ENCODE measurements around the gene TNK2. TPM values are rescaled to one million over a fixed set of nuclear protein-coding genes. Genes with fewer than 3 reads are reported as not detected.

TNK2 gene
- total and polyA plus RNA-seq, 2 of the 13 experiments (the other 11 are each of a cell fraction or from before 2014, with no cell fraction given): 4.6 to 5.8 TPM

DNA sequence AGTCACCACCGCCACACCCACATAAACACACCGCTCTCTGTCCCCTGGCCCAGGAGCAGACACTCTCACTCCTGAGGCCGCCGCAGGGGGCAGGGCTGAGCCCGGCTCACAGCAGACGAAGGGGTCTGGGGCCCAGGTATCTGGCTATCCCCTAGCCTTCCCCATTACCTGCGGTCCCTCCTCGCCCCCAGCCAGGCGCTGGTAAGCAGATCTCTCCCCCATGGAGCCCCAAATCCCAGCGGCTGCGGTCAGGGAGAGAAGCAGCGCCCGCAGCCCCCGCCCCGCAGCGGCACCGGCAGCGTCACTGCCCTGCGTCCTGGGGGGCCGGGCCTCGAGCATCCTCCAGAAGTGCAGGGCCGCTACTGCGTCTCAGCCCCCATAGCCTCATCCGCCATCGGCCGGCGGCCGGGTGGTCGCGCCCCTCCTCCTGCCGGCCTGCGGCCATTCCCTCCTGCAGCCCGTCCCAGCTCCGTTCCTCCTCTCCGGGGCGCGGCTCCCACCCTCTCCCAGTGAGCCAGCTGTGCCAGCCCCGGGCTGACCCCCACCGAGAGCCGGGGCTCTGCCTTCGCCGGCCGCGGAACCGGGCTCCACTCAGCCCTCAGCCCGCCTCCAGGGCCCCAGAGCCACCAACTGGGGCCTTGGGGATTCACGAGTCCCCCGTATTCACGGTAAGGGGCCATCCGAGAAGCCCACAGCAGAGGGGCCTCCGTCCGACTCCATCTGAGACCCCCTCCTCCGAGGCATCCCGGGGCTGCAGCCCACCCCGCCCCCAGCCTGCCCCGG is 13.1 kb downstream of the TNK2 start (continued):
- TF ChIP-seq, protein P1, sequence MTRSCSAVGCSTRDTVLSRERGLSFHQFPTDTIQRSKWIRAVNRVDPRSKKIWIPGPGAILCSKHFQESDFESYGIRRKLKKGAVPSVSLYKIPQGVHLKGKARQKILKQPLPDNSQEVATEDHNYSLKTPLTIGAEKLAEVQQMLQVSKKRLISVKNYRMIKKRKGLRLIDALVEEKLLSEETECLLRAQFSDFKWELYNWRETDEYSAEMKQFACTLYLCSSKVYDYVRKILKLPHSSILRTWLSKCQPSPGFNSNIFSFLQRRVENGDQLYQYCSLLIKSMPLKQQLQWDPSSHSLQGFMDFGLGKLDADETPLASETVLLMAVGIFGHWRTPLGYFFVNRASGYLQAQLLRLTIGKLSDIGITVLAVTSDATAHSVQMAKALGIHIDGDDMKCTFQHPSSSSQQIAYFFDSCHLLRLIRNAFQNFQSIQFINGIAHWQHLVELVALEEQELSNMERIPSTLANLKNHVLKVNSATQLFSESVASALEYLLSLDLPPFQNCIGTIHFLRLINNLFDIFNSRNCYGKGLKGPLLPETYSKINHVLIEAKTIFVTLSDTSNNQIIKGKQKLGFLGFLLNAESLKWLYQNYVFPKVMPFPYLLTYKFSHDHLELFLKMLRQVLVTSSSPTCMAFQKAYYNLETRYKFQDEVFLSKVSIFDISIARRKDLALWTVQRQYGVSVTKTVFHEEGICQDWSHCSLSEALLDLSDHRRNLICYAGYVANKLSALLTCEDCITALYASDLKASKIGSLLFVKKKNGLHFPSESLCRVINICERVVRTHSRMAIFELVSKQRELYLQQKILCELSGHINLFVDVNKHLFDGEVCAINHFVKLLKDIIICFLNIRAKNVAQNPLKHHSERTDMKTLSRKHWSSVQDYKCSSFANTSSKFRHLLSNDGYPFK (CRISPR knock-in tag; IDR thresholded peaks at IDR 0.05; ENCODE audit: borderline replicate concordance): 0 out of 2 replicates have a peak, but pooled peaks have one; percentile 21
- no peak for TF ChIP-seq ZNF547 (CRISPR knock-in tag; IDR thresholded peaks at IDR 0.05)
- 0 out of 2 replicates have a peak, but pooled peaks have one; percentile 12 for TF ChIP-seq TBX2 (CRISPR knock-in tag; IDR thresholded peaks at IDR 0.05; ENCODE audit: borderline replicate concordance)
- TF ChIP-seq FOSL1 (CRISPR knock-in tag; IDR thresholded peaks at IDR 0.05; ENCODE audit: borderline replicate concordance): no peak
- TF ChIP-seq MYC (CRISPR knock-in tag; IDR thresholded peaks at IDR 0.05; ENCODE audit: borderline replicate concordance): no peak
- 0 out of 2 replicates have a peak, but pooled peaks have one; percentile 43 for TF ChIP-seq ZBTB7B (CRISPR knock-in tag; IDR thresholded peaks at IDR 0.05)
- TF ChIP-seq ZFX (CRISPR knock-in tag; IDR thresholded peaks at IDR 0.05; ENCODE audit: low read depth): peak; percentile 8; the same call in 1 of the 2 replicates
- TF ChIP-seq ZNF670 (CRISPR knock-in tag; IDR thresholded peaks at IDR 0.05; ENCODE audit: borderline replicate concordance): no peak
- no peak for TF ChIP-seq ETV5 (CRISPR knock-in tag; IDR thresholded peaks at IDR 0.05; ENCODE audit: borderline replicate concordance)
- TF ChIP-seq GZF1 (CRISPR knock-in tag; IDR thresholded peaks at IDR 0.05): 0 out of 2 replicates have a peak, but pooled peaks have one; percentile 17
- no peak for TF ChIP-seq FOXK2 (IDR thresholded peaks at IDR 0.05)
- TF ChIP-seq, protein P2, sequence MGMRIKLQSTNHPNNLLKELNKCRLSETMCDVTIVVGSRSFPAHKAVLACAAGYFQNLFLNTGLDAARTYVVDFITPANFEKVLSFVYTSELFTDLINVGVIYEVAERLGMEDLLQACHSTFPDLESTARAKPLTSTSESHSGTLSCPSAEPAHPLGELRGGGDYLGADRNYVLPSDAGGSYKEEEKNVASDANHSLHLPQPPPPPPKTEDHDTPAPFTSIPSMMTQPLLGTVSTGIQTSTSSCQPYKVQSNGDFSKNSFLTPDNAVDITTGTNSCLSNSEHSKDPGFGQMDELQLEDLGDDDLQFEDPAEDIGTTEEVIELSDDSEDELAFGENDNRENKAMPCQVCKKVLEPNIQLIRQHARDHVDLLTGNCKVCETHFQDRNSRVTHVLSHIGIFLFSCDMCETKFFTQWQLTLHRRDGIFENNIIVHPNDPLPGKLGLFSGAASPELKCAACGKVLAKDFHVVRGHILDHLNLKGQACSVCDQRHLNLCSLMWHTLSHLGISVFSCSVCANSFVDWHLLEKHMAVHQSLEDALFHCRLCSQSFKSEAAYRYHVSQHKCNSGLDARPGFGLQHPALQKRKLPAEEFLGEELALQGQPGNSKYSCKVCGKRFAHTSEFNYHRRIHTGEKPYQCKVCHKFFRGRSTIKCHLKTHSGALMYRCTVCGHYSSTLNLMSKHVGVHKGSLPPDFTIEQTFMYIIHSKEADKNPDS (CRISPR knock-in tag; IDR thresholded peaks at IDR 0.05): no peak
- peak; percentile 34; the same call in 1 of the 2 replicates for TF ChIP-seq GABPB1 (CRISPR knock-in tag; IDR thresholded peaks at IDR 0.05)
- TF ChIP-seq ZNF724P (CRISPR knock-in tag; IDR thresholded peaks at IDR 0.05; ENCODE audit: borderline replicate concordance): no peak
- TF ChIP-seq MBD4 (IDR thresholded peaks at IDR 0.05; ENCODE audit: borderline replicate concordance, low read length): no peak
- TF ChIP-seq, protein P3, sequence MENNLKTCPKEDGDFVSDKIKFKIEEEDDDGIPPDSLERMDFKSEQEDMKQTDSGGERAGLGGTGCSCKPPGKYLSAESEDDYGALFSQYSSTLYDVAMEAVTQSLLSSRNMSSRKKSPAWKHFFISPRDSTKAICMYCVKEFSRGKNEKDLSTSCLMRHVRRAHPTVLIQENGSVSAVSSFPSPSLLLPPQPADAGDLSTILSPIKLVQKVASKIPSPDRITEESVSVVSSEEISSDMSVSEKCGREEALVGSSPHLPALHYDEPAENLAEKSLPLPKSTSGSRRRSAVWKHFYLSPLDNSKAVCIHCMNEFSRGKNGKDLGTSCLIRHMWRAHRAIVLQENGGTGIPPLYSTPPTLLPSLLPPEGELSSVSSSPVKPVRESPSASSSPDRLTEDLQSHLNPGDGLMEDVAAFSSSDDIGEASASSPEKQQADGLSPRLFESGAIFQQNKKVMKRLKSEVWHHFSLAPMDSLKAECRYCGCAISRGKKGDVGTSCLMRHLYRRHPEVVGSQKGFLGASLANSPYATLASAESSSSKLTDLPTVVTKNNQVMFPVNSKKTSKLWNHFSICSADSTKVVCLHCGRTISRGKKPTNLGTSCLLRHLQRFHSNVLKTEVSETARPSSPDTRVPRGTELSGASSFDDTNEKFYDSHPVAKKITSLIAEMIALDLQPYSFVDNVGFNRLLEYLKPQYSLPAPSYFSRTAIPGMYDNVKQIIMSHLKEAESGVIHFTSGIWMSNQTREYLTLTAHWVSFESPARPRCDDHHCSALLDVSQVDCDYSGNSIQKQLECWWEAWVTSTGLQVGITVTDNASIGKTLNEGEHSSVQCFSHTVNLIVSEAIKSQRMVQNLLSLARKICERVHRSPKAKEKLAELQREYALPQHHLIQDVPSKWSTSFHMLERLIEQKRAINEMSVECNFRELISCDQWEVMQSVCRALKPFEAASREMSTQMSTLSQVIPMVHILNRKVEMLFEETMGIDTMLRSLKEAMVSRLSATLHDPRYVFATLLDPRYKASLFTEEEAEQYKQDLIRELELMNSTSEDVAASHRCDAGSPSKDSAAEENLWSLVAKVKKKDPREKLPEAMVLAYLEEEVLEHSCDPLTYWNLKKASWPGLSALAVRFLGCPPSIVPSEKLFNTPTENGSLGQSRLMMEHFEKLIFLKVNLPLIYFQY (CRISPR knock-in tag; IDR thresholded peaks at IDR 0.05; ENCODE audit: borderline replicate concordance): no peak
- no peak for TF ChIP-seq ZNF530 (CRISPR knock-in tag; IDR thresholded peaks at IDR 0.05; ENCODE audit: low read depth)
- TF ChIP-seq, protein P4, sequence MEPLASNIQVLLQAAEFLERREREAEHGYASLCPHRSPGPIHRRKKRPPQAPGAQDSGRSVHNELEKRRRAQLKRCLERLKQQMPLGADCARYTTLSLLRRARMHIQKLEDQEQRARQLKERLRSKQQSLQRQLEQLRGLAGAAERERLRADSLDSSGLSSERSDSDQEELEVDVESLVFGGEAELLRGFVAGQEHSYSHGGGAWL (CRISPR knock-in tag; IDR thresholded peaks at IDR 0.05): 0 out of 2 replicates have a peak, but pooled peaks have one; percentile 38
- no peak for TF ChIP-seq CREB1 (IDR thresholded peaks at IDR 0.05)
- no peak for TF ChIP-seq CREB1 (CRISPR knock-in tag; IDR thresholded peaks at IDR 0.05)
- no peak for TF ChIP-seq NFIC (IDR thresholded peaks at IDR 0.05; ENCODE audit: low read length)
